CD4-positive, alpha-beta T cell treated with Interleukin-17A for 4 hours (primary cell): ENCODE data around the gene SDC4.
A peak's percentile ranks its signal among the peaks of the same experiment; 100 is the strongest.
"Not testable (repeated sequence)": the region's sequence is repeated elsewhere in the genome, so short reads cannot be mapped to it uniquely, and the experiment has no call there.

Experiments
- DNase-seq: peaks from one replicate; pipeline ENCODE4 v3.0.0-alpha.2; 2020; ENCODE audit warnings: mixed read lengths

The SDC4 gene

DNA sequence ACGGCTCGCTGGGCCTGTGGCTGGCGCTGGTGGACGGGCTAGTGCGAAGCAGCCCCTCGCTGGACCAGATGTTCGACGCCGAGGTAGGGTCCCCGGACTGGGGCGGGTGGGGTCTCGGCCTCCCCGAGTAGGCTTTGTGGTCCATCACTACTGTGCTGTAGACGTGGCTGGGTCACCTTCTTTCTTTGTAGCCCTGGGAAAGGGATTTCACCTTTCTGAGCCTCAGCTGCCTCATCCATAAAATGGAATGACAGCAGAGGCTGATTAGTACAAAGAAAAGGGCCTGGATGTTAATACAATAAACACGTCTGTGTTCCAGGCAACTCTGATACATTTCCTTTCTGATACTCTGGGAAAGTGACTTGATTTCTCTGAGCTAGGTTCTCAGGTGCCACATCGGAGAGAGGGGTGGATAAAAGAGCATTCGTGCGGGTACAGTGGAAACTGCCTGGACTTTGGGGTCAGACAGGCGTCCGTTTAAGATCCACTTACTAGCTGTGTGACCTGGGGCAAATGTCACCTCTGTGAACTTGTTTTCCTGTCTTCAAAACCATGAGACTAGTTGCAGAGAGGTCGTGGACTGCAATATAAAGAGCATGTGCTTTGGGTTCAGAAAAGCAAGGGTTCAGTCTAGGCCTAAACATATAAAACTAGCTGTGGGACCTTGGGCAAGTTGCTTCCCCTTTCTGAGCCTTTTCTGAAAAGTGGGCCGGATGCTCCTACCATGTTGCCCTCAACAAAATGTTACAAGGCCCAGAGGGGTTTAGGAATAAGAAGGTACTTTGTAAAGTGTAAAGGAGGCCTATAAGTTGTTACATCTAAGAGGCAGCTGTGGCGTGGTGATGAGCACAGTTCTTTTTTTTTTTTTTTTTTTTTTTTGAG, 15.6 kb upstream of the SDC4 start:
- no peak for DNase-seq

DNA sequence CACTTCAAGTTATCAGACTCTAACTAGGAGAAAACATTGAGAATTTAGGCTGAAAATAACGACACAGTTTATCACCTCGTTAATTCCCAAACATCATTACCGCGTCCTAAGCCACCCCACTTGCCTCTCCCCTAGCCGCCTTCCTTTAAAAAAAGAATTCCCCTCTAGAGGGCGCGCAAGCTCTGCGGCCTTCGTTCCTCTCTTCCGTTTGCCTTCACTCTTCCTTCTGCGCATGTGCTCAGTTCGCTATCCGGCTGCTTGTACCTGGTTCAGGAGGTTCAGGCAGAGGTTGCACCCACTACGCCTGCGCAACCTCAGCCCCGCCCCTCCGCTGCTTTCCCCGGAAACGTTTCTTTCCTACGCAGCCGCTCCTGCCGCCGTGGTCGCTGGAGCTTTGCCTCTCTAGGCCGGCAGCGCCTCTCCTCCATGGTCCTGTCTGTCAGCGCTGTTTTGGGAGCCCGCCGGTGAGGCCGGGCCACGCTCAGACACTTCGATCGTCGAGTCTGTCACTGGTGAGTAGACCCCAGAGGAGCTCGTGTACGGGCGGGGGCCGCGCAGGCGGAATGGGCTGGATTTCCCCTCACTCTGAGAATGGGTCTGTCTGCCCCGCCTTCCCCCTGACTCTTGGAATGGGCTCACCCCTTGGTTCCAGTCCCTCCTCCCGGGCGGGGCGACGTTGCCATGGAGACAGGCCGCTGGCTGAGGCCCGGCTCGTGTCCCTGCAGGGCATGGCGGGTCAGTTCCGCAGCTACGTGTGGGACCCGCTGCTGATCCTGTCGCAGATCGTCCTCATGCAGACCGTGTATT, 14.8 kb upstream of the SDC4 start, which contains the start of gene SYS1:
Gene SYS1, plus strand, starts transcription at position 353 of the 807 bp plus-strand sequence. Its CDS starts 376 bp downstream, at position 729.
- peak; percentile 100 for DNase-seq

DNA sequence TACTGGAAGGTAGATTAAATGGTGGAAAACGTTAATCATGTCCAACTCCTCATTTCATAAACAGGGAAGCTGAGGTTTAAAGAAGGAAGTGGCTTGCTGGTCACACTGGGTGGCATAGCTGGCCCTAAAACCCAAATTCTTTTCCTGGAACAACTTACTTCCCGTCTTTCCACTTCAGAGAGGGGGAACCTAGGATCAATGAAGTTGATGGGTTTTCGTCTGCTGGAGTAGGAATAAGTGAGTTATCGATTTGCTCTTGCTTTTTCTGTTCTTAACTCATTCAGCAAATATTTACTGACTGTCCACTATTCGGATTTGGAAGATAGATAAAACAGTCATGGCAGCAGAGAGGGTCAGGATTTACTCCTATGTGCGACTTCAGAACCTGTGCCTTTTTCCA, 13.6 kb upstream of the SDC4 start:
- DNase-seq = no peak

DNA sequence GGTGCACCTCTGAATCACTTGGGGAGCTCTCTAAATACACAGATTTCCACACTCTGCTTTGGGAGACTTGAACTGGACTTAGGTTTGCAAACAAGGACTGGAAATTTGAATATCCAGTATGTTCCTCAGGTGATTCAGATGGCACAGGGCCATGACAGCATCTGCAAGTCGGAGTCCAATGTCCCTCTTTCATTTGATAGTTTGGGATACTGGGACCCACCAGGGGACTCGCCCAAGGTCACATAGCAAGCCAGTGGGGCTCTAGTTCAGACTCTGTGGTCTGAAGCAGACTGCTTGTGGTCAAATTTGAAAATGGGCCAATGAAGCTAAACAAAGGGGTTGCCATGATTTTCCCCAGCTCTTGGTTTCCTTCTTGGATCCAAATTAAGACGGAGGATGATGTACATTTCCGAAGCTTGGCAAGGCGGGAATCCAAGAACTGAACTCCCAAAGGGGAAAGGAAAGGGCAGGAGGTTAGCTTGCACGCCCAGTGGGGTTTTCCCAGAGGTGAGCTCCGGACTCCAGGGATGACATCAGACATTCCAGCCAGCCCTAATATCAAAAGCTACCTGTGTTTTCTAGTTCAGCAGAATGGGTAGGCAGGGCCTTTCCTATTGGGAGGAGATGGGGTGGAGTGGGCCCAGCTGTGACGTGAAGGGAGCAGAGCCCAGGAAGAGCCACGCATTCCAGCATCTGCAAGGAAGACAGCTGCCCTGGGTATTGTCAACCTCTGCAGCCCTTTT, 11.4 kb upstream of the SDC4 start:
- DNase-seq = no peak

DNA sequence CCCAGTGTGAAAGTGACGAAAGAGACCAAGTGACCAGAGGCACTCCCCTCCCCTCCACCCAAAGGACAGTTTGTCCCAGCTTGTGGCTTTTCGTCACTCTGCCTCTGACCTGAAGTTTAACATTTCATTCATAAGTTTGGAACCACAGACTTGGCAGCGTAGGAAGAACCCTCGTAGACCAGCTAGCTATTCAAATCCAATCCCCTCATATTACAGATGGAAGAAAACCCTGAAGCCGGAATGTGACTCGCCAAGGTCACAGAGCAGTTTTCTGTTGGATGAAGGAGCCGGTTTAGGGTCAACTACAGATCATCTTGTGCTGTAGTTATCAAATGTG, 10.8 kb upstream of the SDC4 start:
- DNase-seq = no peak

DNA sequence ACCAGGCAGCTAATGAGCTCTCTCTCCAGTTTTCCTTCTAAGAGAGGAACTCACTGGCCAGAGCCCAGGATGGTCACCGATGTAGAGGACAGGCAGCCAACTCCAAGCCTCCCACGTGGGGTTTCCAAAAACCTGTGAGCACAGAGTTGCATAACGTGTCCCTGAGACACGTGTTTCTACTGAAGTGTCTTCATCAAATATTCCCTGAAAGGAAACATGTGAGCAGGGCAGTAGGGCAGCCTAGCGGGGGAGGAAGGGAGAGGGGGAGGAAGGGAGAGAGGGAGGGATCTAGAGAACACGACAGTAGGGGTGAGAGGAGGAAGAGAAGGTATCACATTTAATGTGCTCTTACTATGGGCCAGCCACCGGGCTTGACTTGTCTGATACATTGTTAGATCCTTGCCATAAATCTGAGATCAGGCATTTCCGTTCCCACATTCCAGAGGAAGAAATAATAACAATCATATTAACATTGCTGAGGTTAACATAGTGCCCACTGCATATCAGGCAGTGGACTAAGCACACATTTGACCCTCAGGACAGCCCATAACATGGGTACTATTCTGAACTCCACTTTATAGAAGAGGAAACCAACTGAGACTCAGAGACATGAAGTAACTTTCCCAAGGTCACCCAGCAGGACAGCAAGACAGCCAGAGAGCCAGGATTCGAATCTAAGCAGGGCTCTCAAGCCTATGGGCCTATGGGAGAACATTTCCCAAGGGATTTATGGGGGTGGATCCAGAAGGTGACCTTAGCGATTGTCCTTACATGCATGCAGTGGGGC, 10.3 kb upstream of the SDC4 start:
- DNase-seq = no peak

DNA sequence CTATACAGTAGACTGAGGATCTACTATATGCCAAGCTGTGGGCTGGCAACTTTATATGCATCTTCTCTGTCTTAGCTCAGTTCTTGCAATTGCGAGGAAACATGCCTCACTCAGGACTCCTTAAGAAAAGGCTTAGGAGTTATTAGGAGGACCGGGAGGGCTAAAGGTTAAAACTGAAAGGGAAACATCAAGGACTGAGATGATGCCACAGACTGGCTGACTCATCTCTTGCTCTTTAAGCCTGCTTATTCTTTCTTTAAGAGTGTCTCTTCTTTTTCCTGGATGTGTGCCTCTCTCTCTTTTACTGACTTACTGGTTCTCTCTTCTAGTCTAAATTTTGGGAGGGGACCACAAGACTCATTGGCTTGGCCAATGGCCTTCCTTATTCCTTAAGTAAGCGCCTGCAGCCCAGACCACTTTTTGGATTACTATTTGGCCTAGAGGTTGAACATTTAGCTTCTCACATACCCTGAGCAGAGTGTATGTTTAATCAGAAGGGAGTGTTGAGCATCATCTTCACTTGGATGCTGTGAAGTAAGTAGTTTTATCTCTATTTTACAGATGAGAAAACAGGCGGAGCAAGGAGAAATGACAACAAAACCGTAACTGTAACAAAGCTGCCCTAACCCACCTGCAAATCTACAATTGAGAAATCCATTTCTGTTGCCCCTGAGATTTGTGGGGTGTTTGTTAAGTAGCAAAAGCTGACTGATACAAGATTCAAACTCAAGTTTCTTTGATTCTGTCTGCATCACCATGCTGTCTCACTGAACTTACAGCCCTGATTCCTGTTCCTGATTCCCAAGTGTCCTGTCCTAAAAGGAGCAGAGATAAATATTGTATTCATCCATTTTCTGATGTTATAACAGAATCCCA, 7.2 kb upstream of the SDC4 start:
- DNase-seq = no peak

DNA sequence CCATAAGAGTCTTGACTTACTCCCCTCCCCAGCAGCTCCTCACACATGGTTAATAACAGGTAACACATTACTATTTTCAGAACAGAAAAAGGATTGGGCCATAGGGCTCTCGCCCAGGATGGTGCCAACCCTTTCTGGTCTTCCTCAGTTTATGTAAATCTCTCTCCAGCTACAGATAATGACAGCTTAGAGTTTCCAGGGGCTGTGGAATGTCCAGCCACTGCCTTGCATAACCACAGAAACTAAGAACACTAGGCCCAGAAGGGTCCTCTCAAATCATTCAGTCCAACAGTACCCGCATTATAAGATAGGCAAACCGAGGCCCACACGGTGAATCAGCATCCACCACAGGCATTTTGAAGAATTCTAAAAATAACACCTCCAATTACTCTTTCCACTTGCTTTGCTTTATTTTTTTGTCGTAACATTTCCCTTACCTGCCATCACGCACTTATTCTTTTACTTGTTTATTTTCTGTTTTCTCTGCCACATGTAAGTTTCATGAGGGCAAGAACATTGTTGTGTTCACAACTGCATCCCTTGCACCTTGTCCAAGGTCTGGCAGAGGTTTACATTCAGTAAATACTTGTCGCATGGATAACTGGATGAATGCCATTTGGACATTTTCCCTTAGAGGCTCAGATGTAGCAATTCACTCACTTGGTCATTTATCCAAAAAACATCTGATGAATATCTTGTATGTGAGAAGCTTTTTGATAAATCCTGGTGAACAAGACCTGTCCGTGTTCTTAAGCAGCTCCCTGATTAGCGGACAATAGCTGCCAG, 6.4 kb upstream of the SDC4 start:
- DNase-seq = no peak

DNA sequence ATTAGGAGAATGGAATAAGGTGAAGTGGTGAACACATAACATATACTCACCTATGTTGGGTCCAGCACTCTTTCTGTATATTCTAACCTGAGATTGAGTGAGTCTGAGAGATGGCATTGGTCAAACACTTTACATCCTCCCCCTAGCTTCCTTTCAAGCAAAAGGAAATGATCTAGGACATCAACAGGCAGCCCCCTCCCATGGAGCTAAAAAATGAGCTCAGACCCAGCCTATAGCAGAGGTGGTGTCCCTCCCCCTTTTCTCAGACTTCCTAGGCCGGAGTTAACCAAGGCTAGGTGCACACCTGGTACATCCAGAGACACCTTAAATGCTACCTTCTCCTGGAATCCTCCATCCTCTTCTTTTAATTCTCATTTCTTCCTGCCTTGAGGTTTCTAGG, 5.5 kb upstream of the SDC4 start:
- DNase-seq = no peak

DNA sequence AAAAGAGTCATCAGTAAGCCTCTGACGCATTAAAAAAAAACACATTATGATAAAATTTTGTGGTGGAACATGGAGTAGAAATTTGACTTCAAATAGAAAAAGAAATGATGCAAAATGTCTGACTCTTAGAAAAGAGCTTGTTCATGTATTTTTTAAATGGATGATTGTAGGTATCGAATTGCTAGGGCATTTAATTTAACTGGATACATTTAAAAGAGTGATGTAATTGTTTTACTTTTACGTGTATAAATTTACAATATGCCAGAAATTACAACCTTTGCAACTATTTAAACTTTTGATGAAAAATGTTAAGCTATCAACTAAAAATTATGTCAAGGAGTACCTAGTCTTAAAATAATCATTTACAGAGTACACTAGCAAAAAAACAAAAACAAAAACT, 4.5 kb upstream of the SDC4 start:
- no peak for DNase-seq

DNA sequence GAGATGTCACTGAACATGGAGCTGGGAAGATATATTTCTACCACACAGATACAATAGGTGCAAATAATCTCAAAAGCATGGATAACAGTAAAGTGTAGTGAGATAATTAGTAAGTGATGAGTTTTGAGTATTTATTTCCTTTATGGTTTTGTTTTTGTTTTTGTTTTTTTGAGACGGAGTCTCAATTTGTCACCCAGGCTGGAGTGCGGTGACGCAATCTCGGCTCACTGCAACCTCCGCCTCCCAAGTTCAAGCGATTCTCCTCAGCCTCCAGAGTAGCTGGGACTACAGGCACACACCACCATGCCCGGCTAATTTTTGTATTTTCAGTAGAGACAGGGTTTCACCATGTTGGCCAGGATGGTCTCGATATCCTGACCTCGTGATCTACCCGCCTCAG, 2.6 kb upstream of the SDC4 start:
- DNase-seq = not testable (repeated sequence)

DNA sequence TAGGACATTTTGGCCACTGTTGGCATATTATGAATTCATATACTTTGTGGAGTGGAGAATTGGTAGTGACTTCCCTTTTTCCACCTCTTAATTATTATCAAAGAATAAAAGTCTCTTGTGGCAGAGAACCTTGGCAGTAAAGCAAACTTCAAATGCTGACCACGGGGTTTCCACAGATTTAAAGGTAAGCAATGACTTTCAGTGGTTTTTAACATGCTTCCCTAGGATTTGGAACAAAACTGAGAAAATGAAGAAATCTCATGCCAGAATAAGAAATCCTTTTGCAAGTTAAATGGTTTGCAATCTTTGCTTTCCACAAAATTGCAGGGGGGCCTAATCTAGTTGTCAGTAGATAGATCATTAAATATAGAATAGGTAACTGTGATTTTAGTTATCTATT, 2.0 kb upstream of the SDC4 start:
- DNase-seq = no peak

DNA sequence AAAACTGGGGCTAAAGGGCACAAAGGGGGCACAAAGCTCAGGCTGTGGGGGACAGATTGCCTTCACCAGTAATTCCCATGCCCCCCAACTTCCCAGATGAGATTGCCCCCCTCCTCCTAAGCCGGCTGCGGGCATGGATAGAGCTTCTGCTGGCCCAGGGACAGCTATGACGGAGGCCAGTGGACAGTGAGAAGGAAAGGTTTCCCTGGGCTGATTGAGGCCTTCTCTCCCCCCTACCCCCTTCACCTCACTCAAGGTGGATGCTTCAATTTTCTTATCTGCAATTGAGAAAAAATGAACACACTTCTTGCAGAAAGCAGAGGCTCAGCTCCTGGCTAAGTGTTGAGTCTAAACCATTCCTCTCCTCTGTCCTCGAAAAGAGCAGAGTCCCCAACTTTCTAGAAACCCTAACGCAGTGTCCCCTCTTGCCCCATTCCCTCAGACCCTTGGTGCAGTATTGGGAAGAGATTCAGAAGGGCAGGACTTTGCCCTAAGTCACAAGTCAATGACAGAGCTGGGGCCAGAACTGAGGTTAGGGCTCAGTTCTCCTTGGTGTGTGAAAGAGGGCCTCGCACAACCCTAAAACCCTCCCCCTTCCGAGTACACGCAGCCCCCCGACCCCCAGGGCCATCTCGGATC, 808 bp downstream of the SDC4 start:
- DNase-seq = no peak

DNA sequence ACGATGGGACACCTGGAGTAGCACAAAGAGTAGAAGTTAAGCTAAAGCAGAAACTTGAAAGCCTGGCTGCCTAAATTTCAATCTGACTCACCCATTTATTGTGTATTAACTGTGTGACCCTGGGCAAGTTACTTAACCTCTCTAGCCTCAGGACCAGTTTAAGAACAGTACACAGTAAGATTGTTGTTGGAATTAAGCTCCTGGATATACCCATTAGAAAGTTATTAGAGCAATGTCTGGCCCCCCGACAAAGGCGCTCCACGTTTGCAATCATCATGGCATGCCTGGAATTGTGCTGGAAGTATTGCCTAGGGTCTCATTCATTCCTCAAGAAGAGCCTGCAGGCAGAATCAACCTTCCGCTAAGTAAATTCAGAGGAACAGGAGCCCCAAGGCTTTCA, 1.4 kb downstream of the SDC4 start:
- no peak for DNase-seq

DNA sequence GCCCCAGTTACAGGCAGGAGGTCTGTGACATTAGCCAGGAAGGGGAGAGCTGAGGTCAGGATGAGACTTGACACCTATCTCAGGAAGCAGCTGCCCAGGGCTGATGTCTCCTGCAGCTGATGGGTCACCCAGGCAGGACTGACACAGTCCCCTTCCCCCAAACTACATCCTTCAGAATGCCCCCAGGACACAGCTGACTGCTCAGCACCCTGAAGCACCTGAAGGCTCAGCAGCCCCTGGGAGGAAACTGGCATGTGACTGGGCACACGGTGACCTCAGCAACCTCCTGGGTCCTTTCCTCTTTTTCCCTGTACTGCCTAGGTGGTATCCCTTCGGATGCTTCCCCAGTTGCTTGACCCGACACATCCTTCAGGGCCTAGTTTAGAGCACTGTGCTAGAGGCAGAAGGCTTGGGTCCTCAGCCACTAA, 1.9 kb downstream of the SDC4 start:
- DNase-seq = no peak

DNA sequence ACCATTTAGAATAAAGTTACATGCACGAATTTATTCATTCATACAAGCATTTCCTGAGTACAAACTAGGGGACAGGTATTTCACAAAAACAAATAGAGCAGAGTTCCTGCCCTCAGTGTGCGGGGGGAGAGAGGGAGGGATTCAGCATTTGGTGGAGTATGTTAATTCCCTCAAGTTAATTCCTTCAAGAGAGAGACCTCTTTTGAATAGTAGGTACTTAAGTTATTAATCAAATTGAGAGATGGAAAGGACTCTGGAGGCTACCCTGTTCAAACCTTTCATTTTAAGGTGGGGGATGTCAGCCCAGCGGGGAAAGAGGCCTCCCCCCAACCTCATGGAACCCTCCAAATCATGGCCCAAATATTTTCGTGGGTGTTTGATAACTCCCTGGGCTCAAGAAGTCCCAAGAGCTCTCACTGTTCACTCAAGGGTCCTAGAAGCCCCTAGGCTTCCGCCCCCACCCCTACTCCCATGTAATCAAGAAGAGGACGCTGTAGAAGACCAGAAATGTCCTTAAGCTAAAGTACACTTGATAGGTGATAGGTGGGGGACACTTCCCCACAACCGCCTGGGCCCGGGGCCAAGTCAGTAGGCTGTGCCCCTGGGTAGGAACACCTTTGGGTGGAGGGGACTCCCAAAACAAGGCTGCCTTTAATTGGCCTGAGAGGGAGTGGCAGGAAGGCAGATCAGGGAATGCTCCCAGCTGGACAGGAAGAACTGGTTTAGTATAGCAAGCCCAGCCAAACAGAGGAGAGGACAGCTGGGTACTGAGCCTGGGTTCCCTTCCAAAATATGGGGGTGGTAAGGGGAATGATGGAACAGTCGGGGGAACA, 2.9 kb downstream of the SDC4 start:
- DNase-seq = no peak

DNA sequence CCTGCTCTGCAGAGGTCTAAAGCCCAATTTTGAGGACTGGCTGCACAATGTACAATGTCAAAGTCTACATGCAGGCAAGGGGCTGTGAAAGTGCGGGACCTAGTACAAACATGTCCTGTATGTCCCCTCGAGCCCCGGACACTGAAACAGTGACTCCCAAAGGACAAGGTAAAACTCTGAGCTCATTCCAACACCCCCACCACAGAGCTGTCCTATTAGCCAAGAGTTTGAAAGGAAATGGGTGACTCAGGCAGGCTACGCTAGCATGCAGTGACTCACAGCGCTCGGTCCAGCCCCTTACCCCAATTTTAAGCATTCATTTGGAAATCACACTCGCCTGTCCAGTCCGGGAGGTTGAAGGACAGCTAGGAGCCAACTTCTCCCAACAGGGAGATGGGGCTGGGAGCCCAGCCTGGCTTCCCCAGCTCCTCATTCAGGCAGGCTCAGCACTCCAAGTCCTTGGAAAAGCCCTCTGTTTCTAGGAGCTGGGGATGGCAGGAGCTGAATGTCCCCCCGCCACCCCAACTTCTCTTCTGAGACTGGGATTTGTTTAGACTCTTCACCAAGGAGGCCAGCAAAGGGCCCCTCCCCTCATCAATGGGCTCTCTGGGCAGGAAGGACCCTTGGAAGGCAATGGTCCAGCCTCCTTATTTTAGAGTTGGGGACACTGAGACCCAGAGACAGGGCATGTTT, 3.9 kb downstream of the SDC4 start:
- DNase-seq = peak; percentile 20

DNA sequence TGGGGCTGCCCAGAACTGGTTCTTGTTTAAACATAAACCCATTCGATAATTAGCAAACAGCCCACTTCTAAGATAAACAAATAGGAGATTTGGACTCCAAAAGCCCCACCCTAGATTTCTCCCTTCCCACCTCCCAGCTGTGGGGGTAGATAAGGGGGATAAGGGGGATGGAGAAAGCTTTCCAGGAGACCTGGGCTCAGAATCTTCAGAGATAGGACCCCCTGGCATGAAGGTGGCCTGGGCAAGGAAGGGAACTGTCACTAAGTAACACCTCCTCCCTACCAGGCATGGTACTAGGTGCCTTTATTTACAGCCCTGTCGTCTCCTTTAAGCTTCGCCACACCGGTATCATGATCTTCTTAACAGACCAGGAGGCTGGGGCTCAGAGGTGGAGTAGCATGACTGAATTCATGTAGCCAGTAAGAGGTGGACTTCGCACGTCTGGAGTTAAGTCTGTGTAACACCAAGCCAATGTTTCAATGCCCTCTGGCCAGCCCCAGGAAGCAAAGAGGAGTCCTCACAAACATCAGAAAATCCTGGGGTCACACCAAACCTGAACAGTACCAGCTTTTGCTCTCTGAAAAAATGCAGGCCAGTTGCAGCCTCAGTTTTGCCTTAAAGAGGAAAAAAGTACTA, 4.6 kb downstream of the SDC4 start:
- no peak for DNase-seq
